Activated T-cell treated with anti-CD3 and anti-CD28 coated beads for 24 hours (primary cell): ENCODE measurements around the gene PSMD13.

Source experiments
- DNase-seq: peaks from one replicate; pipeline ENCODE4 v3.0.0-alpha.2; 2020; ENCODE audit warnings: low read depth

PSMD13 gene

DNA sequence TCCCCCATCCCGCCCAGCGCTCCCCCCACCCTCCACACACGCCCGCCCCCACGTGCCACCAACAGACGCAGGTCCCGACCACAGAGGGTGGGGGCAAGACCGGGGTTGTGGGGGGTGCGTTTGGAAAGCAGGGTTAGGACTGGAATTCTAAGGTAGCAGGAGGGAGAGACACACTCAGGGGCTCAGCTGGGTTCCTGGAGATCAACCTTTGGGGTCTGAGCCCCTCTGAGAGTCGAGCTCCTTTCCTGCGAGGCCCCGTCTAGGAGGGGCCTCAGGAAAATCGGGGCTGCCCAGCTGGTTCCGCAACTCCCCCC lies 52.6 kb downstream of the PSMD13 start:
- no peak for DNase-seq

DNA sequence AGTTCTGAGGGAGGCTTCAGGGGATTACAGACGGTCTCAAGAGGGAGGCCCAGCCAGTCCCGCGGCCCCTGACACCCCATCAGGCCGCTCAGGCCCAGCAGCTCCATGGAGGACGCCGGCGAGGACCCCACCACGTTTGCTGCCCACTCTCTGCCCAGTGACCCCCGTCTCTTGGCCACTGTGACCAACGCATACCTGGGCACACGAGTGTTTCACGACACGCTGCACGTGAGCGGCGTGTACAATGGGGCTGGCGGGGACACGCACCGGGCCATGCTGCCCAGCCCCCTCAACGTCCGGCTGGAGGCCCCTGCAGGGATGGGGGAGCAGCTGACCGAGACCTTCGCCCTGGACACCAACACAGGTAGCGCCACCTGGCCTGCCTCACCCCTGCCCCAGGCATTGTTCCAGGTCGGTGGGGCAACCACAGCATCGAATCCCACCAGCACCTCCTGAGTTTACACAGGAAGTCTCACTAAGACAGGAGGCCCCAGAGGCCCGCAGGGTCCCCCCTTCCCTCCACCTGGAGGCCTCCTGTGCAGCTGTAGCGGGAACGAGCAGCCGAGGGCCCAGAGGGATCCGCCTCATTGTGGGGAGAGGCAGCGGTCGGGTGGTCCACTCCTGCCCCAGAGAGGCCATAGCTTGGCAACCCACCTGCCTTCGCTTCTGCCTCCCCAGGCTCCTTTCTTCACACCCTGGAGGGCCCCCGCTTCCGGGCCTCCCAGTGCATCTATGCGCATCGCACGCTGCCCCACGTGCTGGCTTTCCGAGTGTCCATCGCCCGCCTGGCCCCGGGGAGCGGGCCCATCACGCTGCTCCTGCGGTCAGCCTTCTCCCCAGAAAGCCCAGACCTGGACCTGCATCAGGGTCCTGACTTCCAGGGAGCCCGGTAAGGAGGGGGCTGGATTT lies 53.2 kb downstream of the PSMD13 start:
- DNase-seq, result no peak

DNA sequence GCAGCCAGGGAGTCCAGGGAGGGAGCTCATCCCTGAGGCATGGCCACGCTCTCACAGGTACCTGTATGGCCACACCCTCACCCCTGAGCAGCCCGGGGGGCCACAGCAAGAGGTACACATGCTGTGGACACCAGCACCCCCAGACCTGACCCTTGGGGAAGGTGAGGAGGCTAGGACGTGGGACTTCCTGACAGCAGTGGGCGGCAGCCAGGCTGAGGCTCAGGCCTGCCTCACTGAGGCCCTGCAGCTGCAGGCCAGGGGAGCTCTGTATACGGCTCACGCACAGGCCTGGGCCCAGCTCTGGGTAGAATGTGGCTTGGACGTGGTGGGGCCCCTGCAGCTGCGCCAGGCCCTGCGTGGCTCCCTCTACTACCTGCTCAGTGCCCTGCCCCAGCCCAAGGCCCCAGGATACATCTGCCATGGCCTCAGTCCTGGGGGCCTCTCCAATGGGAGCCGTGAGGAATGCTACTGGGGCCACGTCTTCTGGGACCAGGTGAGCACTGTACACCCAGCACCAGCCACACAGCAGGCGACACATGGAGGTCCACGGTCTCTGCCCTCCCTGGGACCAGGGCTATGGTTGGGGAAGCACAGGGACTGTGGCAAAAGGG lies 54.0 kb downstream of the PSMD13 start:
- DNase-seq, result no peak

DNA sequence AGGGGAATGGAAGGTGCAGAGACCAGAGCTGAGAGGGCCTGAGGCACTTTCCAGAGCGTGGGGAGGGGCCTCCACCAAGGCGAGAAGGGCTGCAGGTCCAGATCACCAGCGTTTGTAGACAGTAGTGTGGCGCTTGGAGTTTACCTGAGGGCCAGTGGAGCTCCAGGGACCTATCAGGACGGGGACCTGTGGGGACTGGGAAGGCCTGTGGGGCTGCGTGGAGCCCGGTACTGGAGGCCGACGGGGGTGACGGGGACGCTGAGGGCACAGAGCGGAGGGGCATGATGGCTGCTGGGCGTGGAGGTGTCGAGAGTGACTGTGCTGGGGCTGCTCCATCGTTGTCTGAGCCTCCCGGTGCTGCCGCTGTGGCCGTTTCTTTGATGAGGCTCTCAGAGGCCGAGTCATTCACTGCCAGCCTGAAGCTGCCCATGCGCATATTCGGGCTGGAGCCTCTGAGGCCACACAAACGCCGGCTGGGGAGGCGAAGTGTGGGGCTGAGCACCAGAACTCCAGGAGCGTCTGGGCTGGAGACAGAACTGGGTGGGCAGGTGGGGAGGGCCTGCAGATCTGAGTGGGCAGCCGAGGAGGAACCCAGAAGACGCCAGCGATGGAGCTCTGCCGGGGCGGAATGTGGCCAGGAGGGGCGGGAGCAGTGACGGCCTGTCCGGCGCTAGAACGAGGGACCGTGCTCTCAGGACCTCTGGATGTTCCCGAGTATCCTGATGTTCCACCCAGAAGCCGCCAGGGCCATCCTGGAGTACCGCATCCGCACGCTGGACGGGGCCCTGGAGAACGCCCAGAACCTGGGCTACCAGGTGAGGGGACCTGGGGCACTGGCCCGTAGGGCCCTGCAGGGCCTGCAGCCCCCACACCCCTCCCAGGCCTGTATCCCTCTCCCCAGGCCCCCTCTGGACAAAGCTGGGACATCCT lies 54.8 kb downstream of the PSMD13 start:
- no peak for DNase-seq

DNA sequence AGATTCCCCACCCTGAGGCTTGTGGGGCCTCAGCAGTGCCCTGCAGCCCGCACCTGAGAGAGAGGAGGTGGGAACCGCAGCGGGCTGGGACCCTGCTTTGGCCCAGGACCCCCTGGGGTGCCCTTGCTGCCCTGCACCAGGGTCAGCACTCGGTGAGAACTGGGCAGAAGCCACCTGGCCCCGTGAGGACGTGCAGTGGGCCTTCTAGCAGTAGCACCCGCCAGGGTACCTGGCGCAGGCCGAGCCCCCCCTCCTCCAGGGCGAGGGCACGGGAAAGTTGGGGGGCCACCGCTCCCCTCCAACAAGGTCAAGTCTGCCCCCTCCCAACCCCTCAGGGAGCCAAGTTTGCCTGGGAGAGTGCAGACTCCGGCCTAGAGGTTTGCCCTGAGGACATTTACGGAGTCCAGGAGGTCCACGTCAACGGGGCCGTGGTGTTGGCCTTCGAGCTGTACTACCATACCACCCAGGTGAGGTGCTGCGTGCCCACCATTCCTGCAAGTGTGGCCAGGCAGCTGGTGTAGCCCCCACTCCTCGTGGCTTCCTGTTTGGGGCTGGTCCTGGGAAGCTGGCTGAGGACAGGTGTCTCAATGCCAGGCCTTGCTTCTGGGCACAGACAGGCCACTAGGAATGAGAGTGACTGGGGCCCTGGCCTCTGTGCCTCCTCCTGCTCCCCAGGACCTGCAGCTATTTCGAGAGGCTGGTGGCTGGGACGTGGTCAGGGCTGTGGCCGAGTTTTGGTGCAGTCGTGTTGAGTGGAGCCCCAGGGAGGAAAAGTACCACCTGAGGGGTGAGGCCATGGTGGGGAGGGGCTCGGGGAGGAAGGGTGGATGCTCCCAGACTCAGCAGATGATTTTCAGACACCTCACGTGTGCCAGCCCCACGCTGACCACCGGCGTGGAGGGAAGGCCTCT lies 55.7 kb downstream of the PSMD13 start:
- no peak for DNase-seq

DNA sequence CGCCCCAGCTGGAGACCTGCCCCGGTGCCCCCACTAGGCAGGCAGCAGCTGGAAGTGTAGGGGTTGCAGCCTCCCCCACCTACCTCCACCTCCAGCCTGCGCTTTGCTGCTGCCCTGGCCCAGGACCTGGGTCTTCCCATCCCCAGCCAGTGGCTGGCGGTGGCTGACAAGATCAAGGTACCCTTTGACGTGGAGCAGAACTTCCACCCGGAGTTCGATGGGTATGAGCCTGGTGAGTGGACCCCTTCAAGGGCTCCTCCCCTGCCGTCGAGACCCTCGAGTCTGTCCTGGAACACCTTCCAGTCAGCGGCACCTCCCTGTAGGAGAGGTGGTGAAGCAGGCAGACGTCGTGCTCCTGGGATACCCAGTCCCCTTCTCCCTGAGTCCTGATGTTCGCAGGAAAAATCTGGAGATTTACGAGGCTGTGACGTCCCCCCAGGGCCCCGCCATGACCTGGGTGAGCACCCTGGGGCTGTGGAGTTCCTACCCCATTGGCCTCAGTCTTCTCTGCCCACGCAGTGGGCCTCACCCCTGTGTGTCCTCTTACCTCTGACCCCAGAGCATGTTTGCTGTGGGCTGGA lies 56.6 kb downstream of the PSMD13 start:
- no peak for DNase-seq

DNA sequence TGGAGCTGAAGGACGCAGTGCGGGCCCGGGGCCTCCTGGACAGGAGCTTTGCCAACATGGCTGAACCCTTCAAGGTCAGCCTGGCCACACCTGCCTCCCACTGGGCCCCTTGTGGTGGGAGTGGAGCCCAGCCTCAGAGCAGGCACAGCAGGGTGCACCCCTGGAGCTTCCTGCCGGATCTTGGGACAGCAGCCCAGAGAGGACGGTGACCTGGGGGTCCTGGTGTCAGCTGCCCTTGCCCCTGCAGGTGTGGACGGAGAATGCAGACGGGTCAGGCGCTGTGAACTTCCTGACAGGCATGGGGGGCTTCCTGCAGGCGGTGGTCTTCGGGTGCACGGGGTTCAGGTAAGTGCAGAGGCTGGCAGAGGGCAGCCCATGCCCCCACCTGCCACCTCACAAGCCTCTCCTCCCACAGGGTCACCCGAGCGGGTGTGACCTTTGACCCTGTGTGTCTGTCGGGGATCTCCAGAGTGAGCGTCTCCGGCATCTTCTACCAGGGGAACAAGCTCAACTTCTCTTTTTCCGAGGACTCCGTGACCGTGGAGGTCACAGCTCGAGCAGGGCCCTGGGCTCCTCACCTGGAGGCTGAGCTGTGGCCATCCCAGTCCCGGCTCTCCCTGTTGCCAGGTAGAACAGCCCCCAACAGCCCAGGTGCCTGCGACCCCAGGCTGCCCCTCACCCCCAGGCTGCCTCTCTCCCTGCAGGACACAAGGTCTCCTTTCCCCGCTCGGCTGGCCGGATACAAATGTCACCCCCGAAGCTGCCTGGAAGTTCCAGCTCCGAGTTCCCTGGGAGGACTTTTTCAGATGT lies 57.3 kb downstream of the PSMD13 start:
- DNase-seq, result no peak

DNA sequence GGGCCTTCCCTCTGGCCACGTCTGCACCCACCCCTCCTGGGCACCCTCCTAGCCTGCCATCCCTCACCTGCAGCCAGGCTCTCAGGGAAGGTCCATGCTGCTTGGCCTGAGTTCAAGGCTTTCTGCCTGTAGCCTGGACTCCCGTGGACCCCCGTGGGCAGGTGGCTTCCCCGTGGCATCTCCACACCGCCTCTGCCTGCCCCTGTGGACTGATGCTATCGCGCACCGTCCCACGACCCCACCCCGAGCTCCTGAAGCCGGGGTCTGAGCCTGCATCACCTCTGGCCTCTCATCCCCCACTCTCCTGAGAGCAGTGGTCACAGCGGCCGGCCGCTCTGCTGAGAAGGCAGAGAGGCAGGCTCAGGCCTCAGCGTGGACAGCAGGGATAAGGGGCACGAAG lies 58.0 kb downstream of the PSMD13 start:
- DNase-seq, result no peak

DNA sequence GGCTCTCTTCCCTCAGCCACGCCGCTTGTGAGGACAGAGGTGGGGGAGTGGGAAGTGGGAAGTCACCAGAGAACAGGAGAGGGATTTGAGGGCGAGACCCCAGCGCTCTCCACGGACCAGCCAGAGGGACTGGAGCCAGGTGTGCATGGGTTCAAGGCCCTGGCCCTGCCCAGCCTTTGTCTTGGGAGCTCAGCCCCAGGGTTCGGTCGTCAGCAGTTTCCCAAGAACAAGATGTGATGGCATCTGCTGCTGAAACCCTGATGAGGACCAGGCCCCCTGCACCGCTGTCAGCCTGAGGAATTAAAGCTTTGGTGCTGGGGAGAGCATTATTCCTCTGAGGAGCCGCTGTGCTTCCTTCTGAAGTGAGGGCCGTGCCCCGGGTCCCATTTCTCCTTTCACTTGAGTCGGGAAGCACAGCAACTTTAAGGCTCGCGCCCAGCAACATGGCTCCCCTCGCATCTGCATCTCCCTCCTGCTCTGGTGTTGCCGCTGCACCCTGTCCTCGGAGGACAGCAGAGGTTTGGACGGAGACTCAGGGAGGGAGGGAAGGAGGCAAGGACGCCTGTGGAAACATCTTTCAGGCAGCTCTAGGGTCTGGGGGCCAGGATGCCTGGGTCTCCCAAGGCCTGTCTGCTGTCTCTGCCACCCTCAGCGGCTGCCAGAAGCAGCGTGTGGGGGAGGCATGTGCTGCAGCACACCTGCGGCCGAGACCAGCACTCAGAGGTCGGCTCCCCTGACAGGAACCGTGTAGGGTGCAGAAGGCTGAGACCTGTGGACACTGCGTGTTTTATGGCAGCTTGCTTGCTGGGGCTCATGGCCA lies 58.8 kb downstream of the PSMD13 start:
- no peak for DNase-seq

DNA sequence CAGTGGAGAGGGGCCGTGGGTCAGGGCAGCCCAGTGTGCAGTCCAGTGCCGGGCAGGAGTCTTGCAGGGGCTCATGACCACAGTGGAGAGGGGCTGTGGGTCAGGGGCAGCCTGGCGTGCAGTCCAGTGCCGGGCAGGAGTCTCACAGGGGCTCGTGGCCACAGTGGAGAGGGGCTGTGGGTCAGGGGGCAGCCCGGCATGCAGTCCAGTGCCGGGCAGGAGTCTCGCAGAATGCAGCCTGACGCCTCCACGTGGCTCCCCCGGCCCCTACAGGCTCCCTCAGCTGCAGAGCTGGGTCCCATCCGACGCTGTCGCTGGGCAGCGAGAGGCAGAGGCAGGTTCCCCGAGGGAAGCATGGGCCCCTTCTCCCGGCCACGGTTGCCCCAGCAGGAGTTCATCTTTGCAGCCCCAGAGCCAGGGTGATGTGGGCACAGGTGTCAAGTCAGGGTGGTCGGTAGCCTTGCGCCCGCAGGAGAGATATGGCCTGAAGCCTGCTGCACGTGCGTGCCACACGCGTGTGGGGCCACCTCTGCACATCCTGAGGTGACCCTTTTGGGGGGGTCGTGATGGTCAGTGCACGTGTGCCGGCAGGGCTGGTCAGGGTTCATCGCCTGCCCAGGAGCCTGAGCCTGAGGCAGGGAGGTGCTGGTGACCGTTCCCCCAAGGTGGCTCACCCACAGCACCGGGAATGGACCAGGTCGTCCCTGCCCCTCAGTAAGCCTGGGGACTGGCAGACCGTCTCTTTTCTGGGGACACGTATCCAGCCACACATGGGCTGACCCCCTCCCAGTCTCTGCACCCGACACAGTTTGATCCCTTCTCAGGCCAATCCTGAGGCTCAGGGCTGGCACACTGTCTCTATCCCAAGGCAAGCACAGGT lies 59.6 kb downstream of the PSMD13 start:
- no peak for DNase-seq

DNA sequence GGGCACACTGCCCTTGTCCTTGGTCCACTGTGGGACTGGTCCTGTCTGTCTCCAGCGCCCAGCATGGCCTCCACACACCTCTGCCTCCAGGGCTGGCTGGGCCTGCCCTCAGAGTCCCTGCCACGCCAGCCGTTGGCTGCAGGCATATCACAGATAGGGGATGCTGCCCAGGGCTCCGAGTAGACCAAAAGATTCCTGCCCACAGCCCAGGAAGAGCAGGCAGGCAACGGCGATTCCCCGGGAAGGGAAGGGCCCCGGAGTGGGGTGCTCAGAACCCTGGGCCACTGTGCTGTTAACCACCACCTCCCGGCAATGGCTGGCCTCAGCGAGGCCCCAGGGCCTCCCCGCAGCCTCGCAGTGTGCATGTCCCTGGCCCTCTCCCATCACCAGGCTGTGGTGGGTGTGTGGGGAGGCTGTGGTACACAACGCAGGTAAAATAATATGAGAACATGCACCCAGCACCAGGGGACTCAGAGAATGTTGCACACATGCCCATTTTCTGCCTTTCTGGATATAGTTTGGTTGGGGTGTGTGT lies 60.3 kb downstream of the PSMD13 start:
- DNase-seq, result no peak

DNA sequence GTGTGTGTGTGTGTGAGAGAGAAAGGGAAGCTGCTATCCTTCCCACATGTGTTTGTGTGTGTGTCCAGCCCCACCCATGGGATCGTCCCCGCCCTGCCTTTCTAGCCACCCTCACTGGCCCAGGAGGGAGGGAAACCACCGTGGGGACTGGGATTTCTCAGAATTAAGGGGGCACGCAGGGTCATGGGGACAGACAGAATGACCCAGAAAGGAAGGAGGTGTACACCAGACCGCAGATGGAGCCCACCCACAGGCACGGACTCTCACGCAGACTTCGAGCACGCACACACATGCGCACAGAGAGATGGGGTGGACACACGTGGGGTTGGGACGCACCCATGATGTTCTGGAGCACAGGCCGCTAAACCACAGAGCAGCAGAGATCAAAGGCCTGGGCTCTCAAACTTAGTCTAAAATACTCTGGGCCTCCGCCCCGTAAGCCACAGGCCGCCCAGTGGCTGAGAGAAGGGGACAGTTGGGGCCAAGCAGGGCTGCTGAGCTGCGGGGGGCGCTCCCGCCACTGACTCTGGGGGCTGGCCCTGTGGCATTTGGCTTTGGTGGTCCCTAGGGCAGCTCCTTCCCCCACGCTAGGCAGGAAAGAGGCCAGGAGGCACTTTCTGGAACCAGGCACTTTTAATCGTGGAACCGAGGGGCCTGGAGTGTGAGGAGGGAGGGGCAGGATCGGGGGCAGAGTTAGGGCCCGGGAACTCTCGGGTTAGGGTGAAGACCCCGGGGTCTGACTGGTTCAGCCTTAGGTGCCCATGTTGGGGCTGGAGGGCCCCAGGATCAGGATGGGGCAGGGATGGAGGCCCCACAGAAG lies 61.0 kb downstream of the PSMD13 start:
- no peak for DNase-seq

DNA sequence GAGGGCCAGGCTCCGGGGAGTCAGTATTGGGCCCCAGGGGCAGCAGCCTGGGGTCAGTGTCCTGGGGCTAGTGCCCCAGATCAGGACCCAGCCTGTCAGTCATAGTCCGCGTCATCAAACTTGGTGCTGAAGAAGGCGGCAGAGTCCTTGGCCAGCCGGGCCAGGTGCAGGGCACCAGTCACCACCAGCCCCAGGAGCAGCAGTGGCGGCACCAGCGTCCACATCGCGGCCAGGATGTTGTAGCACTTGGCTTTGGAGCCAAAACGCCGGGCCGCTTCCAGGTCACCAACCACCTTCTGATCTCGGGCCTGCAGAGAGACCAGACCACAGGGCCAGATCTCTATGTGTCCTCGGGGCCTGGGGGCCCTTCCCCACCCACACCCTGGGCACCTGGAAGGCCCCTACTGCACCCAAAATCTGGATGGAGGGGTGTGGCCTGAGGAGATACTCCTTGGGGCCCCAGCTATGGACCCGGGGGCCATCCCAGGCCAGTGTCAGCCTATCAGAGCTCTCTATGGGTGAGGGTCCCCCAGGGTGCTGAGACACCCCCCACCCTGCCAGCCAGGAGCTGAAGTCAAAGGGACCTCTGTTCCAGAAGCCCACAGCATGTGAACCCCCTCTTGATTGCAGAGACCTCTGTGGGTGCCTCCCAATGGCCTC lies 61.8 kb downstream of the PSMD13 start:
- no peak for DNase-seq

DNA sequence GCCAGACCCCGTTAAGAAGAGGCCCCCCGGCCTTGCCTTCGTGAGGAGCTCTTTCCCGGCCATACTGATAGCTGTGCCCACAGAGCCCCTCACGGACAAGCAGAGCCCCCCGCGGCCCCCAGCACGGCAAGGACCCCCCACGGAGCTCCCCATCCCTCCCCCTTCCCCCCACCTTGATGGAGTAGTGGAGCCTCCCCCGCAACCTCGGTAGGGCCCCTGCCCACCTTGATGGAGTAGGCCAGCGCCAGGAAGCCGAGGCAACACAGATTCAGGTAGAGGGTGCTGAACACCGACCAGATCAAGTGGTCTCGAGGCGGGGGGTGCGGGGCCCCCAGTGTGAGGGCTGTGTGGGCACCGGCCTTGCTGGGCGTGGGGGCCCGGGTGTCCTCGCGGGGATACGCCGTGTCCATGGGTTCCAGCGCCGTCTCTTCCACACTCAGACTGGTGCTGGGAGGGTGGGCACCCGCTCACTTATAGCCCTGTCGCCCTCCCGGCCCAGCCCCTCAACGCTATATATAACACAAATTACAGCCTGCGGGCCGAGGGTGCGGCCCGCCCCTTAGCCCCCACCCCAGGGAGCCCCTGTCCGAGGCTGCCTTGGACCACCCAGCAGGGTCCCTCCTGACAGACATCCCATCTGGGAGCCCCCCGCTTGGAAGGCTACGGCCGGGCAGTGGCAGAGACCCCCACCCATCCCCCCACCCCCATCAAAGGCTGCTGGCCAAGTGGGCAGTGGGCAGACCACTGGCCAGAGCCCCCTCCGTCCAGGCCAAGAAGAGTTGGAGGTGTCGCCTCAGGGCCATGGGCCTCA lies 62.5 kb downstream of the PSMD13 start, which contains the start of gene IFITM5:
Gene IFITM5 (minus strand): TSS at position 446 of the 811 bp plus-strand sequence. CDS start 36 bp downstream, at position 410.
- DNase-seq, result no peak

DNA sequence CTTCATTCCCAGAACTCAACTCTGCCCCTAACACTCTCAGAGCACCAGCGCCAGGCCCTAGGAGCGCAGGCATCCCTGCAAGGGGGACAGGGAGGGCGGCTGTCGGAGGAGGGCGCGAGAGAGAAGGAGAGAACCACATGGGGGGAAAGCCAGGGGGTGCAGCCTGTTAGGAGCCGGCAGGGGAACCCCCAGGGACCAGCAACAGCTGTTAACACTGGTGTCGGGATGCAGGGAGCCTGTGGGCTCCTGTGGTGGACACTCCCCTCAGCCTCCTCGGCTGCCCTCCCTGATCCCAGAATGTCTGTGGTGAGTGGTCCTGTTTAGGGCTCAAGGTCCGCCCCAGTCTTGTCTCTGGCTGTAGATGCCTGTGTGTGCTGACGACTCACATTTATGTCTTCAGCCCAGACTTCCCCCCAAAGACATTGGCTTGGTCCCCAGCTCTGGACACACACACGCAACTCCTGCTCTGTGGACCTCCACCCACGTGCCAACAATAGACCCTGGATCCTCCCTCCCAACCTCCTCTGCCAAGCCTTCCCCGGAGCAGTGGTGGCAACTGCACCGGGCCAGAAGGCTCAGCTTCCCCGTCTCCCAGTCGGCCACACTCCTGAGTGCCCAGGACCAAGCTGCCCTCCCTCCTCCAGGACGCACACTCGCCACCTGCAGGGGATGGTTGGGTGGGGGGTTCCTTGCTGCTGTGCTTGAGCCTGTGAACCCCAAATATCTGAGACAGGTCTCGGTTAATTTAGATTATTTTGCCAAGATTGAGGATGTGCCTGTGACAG lies 63.4 kb downstream of the PSMD13 start:
- DNase-seq, result no peak
